GM12878 (cell line): ENCODE measurements around the gene ISL1. TPM values are rescaled to one million over a fixed set of nuclear protein-coding genes. Genes with fewer than 3 reads are reported as not detected.

Experiments used
- CBFB ChIP-seq: IDR thresholded peaks from 2 replicates; pipeline ENCODE4 v1.6.1; 2016; ENCODE audit warnings: antibody characterized with exemption, low read depth
- IRF4 ChIP-seq: IDR thresholded peaks from 2 replicates; pipeline ENCODE4 v1.6.1; 2011; ENCODE audit warnings: low read depth, low read length
- NR2C1 ChIP-seq: fragments of 450-650 bp; IDR thresholded peaks from 2 replicates; pipeline ENCODE4 v1.6.1; 2017; ENCODE audit warnings: antibody characterized with exemption, mild to moderate bottlenecking, moderate library complexity
- SUPT20H ChIP-seq: IDR thresholded peaks from 2 replicates; pipeline ENCODE4 v1.6.1; 2011; ENCODE audit warnings: low read depth, mild to moderate bottlenecking, low read length, moderate library complexity, borderline replicate concordance; ENCODE audit not compliant: control insufficient read depth
- TAF1 ChIP-seq: IDR thresholded peaks from 2 replicates; pipeline ENCODE4 v1.6.1; 2011; ENCODE audit warnings: mild to moderate bottlenecking, low read depth, low read length, borderline replicate concordance
- ZBED1 ChIP-seq: IDR thresholded peaks from 2 replicates; pipeline ENCODE4 v1.6.1; 2016; ENCODE audit warnings: borderline replicate concordance
- ZNF207 ChIP-seq: fragments of 450-650 bp; IDR thresholded peaks from 2 replicates; pipeline ENCODE4 v1.6.1; 2014; ENCODE audit warnings: antibody characterized with exemption, mild to moderate bottlenecking, borderline replicate concordance
- ZNF384 ChIP-seq: IDR thresholded peaks from 2 replicates; pipeline ENCODE4 v1.6.1; 2012; ENCODE audit warnings: low read depth, mild to moderate bottlenecking, low read length, improper control_type of control experiment, borderline replicate concordance
- polyA plus RNA-seq, 11 experiments: library from polyadenylated mRNA; depleted of rRNA in 4 of 11; unstranded in 6 of 11; stranded (reverse) in 5 of 11; fragments of >200 nt; fragmentation: Nextera tagmentation in 4 of 11; fragmentation: Illumina TruSeq in 1 of 11; extraction: Ambion mirVana in 4 of 11; extraction: Trizol in 1 of 11; gene quantifications; 1 replicate in 1 of 11; 2 replicates in 10 of 11; pipeline versions ENCODE4 v1.2.1 to v1.2.3, GENCODE V29; 2011 to 2016; ENCODE audit warnings: inconsistent platforms in 2 of 11, missing spikeins in 2 of 11, low read depth in 1 of 11
- total RNA-seq, 4 experiments: library from RNA; depleted of rRNA in 3 of 4; stranded (reverse); fragments of >200 nt in 3 of 4; fragmentation: Illumina TruSeq in 1 of 4; extraction: Trizol in 1 of 4; gene quantifications; 2 replicates each; pipeline versions ENCODE4 v1.2.1 to v1.2.3, GENCODE V29; 2013 to 2021
- TF ChIP-seq, protein P1 (sequence below): fragments of 450-650 bp; IDR thresholded peaks from 2 replicates; pipeline ENCODE4 v1.6.1; 2016; ENCODE audit warnings: mild to moderate bottlenecking, moderate library complexity, borderline replicate concordance

Gene ISL1
- total and polyA plus RNA-seq, 10 of the 15 experiments (the other 5 are each of a cell fraction or from before 2014, with no cell fraction given), result 0.08 TPM; not detected in 9

DNA sequence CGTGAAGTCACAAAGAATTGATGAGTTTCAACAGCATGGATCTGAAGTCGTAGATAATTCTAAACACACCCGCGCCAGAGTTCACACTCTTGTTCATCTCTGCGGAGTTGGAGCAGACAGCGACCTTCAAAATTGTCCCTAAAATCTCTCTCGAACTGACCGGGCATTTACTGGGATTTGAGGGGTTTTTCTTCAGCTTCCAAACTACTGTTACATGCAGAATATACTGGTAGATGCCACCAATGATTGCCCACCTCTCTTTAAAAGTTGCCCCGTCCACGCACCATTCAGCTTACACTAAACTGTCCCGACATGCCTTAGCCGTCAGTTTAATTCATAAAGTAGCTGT lies 5.2 kb upstream of the ISL1 start (continued):
- TF ChIP-seq CBFB (no peak), ZBED1 (no peak), IRF4 (no peak), ZNF207 (no peak), NR2C1 (no peak), ZNF384 (no peak), SUPT20H (no peak), TAF1 (no peak)
- TF ChIP-seq, protein P1, sequence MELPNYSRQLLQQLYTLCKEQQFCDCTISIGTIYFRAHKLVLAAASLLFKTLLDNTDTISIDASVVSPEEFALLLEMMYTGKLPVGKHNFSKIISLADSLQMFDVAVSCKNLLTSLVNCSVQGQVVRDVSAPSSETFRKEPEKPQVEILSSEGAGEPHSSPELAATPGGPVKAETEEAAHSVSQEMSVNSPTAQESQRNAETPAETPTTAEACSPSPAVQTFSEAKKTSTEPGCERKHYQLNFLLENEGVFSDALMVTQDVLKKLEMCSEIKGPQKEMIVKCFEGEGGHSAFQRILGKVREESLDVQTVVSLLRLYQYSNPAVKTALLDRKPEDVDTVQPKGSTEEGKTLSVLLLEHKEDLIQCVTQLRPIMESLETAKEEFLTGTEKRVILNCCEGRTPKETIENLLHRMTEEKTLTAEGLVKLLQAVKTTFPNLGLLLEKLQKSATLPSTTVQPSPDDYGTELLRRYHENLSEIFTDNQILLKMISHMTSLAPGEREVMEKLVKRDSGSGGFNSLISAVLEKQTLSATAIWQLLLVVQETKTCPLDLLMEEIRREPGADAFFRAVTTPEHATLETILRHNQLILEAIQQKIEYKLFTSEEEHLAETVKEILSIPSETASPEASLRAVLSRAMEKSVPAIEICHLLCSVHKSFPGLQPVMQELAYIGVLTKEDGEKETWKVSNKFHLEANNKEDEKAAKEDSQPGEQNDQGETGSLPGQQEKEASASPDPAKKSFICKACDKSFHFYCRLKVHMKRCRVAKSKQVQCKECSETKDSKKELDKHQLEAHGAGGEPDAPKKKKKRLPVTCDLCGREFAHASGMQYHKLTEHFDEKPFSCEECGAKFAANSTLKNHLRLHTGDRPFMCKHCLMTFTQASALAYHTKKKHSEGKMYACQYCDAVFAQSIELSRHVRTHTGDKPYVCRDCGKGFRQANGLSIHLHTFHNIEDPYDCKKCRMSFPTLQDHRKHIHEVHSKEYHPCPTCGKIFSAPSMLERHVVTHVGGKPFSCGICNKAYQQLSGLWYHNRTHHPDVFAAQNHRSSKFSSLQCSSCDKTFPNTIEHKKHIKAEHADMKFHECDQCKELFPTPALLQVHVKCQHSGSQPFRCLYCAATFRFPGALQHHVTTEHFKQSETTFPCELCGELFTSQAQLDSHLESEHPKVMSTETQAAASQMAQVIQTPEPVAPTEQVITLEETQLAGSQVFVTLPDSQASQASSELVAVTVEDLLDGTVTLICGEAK, result no peak
- TF ChIP-seq, all 136 proteins: peak for 0
